GM18951 (cell line): ENCODE measurements around the gene ZNF175.

Experiments
- POLR2A ChIP-seq: IDR thresholded peaks from 4 replicates; pipeline ENCODE4 v1.6.1; 2011; ENCODE audit warnings: mild to moderate bottlenecking; ENCODE audit not compliant: insufficient read length, insufficient read depth; ENCODE audit errors: extremely low read depth
- in situ Hi-C: fragments of 300-500 bp; cut with MboI; formaldehyde crosslinking; loops from one replicate; pipeline ENCODE4 v1.12.0; 2022; ENCODE audit warnings: low sequenced_read_pairs, mixed read lengths, inconsistent platforms; ENCODE audit not compliant: unreplicated experiment

ZNF175 gene

DNA sequence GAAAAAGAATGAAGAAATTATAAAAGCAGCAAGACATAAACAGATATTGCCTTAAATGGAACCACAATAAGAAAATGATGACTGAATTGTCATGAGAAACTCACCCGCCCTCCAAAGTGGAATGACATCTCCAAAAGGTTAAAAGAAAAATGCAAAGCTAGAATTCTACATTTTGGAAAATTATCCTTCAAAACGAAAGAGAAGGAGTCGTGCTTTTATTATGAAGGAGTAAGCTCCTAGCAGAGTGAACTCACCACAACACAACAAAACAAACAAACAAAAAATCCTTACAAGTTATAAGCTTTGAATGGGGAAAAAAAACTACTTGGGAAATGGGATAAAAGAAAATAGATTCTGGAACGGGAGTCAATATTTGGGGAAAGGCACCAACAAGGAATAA is 68.8 kb downstream of the ZNF175 start:
- in situ Hi-C loops: no loop called here
- TF ChIP-seq POLR2A: no peak

DNA sequence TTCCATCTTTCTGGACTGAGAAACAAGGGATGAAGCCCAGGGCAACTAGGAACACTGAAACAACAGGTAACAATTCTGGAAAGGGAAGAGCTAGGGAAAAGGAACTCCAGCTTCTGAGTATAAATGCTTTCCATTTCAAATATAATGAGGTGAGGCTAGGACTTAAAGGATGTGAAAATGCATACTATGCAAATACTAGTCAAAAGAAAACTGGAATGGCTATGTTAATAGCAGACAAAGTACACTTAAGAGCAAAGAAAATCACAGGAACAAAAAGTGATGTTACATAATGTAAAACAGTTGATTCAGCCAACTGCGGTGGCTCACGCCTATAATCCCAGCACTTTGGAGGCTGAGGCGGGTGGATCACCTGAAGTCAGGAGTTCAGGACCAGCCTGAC is 69.3 kb downstream of the ZNF175 start:
- in situ Hi-C loops: no loop called here
- no peak for TF ChIP-seq POLR2A

GRCh38 chr19:51641648-51642047 is 70.6 kb downstream of the ZNF175 start:
- TF ChIP-seq POLR2A: no peak
- in situ Hi-C loops: no loop called here
